Thyroid gland (tissue), 4 donors: Measurements from ENCODE around the gene PAK6.

ENCODE experiments used
- POLR2A ChIP-seq, 2 donors: fragments of 450-650 bp; IDR thresholded peaks; one replicate each; pipeline ENCODE4 v1.6.1; 2017; ENCODE audit warnings: antibody characterized with exemption in 2 of 2, mild to moderate bottlenecking in 2 of 2, moderate library complexity in 1 of 2
- TF ChIP-seq, protein P1 (sequence below), 6 experiments: fragments of 200-600 bp in 3 of 6; fragments of 450-650 bp in 3 of 6; sonication (generic) in 3 of 6; IDR thresholded peaks; one replicate each; pipeline ENCODE4 v1.5.1; 2016 to 2019; ENCODE audit warnings: antibody characterized with exemption in 6 of 6, mild to moderate bottlenecking in 2 of 6, inconsistent platforms in 1 of 6, moderate library complexity in 1 of 6

DNA sequence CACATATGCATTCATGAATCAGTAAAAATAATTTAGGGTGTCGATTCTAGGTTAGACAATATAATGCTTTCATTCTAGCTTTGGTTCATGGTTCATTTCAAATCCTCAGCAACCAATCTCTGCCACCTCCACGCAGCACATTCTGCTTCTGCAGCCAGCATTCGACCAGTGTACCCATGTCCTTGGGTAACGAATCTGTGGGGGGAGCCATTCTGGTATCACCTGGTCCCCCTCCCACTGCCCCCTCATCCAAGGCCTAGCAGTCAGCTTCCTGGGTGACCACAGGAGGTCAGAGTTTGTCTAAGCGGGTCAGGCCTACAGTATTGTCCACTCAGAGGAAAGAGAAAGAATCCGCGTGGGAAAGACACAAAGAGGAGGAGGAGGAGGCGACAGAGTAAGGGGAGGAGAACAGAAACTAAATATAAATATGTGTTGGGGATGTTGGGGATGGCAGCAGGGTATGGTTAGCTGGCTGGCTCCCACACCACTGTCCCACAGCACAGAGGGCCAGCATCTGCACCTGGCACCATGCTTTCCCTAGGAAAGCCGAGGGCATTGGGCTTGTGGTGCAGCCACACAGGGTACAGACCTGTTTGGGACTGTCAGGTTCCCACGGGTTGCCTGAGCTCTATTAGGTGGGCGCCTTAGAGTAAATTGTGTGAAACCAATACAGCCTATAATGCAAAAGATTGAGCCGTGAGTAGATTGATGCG is 12.1 kb downstream of the PAK6 start:
- TF ChIP-seq, protein P1, sequence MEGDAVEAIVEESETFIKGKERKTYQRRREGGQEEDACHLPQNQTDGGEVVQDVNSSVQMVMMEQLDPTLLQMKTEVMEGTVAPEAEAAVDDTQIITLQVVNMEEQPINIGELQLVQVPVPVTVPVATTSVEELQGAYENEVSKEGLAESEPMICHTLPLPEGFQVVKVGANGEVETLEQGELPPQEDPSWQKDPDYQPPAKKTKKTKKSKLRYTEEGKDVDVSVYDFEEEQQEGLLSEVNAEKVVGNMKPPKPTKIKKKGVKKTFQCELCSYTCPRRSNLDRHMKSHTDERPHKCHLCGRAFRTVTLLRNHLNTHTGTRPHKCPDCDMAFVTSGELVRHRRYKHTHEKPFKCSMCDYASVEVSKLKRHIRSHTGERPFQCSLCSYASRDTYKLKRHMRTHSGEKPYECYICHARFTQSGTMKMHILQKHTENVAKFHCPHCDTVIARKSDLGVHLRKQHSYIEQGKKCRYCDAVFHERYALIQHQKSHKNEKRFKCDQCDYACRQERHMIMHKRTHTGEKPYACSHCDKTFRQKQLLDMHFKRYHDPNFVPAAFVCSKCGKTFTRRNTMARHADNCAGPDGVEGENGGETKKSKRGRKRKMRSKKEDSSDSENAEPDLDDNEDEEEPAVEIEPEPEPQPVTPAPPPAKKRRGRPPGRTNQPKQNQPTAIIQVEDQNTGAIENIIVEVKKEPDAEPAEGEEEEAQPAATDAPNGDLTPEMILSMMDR (IDR thresholded peaks at IDR 0.05): no peak
- TF ChIP-seq POLR2A (IDR thresholded peaks at IDR 0.05): no peak
